ENCODE results near the gene ELP4. TPM values are rescaled to one million over a fixed set of nuclear protein-coding genes. Genes with fewer than 3 reads are reported as not detected.

ELP4 gene
- total RNA-seq, 1 donor from 2014 or later = 8.6 TPM

DNA sequence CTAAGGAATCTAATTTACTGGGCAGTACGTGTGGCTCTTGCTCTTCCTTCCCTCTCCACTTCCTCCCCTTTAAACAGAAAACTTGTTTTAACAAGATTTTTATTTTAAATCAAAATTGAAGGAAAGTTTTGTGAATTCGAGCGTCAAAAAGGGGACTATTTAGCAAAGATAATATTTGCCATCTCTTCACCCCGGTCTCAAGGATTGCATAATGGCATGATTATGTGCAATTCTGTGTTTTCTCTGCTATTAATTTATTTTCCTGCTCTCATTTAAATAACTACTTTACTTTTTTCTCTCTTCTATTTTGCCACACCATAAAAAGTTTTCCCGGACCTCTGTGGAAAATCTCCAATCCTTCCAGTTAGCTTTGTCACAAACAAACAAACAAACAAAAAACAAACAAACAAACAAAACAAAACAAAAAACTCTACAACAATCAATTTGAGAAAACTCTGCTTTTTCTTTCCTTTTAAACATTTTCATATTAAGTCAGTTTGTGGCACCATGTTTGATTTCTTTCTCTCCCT is 311.7 kb downstream of the ELP4 start:
- Mint-ChIP-seq H3K27me3 (ENCODE audit: low read depth) (peaks cover 78% of the 10 kb centered on the region), H3K36me3 (ENCODE audit: low read depth) (peaks cover 4% of the 10 kb centered on the region), H3K9me3 (ENCODE audit: low read depth) (no peaks in the 10 kb centered on the region), H3K27ac (ENCODE audit: unreplicated experiment) (no peak overlapping the region), H3K4me1 (ENCODE audit: low read depth) (peaks cover 11% of the 10 kb centered on the region), H3K4me3 (ENCODE audit: unreplicated experiment) (no peak overlapping the region)
- DNase-seq (ENCODE audit: low spot score) = no peak
- TF ChIP-seq, protein P1, sequence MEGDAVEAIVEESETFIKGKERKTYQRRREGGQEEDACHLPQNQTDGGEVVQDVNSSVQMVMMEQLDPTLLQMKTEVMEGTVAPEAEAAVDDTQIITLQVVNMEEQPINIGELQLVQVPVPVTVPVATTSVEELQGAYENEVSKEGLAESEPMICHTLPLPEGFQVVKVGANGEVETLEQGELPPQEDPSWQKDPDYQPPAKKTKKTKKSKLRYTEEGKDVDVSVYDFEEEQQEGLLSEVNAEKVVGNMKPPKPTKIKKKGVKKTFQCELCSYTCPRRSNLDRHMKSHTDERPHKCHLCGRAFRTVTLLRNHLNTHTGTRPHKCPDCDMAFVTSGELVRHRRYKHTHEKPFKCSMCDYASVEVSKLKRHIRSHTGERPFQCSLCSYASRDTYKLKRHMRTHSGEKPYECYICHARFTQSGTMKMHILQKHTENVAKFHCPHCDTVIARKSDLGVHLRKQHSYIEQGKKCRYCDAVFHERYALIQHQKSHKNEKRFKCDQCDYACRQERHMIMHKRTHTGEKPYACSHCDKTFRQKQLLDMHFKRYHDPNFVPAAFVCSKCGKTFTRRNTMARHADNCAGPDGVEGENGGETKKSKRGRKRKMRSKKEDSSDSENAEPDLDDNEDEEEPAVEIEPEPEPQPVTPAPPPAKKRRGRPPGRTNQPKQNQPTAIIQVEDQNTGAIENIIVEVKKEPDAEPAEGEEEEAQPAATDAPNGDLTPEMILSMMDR (IDR thresholded peaks at IDR 0.05) = no peak

GRCh38 chr11:31821766-31822165 is 312.2 kb downstream of the ELP4 start:
- Mint-ChIP-seq H3K36me3 (ENCODE audit: low read depth) (peaks cover 4% of the 10 kb centered on the region), H3K9me3 (ENCODE audit: low read depth) (no peaks in the 10 kb centered on the region)

GRCh38 chr11:31822175-31822926 is 312.8 kb downstream of the ELP4 start:
- Mint-ChIP-seq H3K4me1 (ENCODE audit: low read depth) (peaks cover 11% of the 10 kb centered on the region), H3K9me3 (ENCODE audit: low read depth) (no peaks in the 10 kb centered on the region), H3K36me3 (ENCODE audit: low read depth) (peaks cover 4% of the 10 kb centered on the region), H3K27me3 (ENCODE audit: low read depth) (peaks cover 80% of the 10 kb centered on the region), H3K4me3 (ENCODE audit: unreplicated experiment) (no peak overlapping the region), H3K27ac (ENCODE audit: unreplicated experiment) (no peak overlapping the region)
- no peak for DNase-seq (ENCODE audit: low spot score)
- TF ChIP-seq, protein P1 (IDR thresholded peaks at IDR 0.05) = no peak

More at GRCh38 chr11:31821766-31822165, 312.2 kb downstream of the ELP4 start:
- Mint-ChIP-seq H3K4me3 (ENCODE audit: unreplicated experiment) (no peak overlapping the region), H3K27me3 (ENCODE audit: low read depth) (peaks cover 82% of the 10 kb centered on the region), H3K27ac (ENCODE audit: unreplicated experiment) (no peak overlapping the region), H3K4me1 (ENCODE audit: low read depth) (peaks cover 13% of the 10 kb centered on the region)
- no peak for DNase-seq (ENCODE audit: low spot score)
- TF ChIP-seq, protein P1 (IDR thresholded peaks at IDR 0.05) = no peak

DNA sequence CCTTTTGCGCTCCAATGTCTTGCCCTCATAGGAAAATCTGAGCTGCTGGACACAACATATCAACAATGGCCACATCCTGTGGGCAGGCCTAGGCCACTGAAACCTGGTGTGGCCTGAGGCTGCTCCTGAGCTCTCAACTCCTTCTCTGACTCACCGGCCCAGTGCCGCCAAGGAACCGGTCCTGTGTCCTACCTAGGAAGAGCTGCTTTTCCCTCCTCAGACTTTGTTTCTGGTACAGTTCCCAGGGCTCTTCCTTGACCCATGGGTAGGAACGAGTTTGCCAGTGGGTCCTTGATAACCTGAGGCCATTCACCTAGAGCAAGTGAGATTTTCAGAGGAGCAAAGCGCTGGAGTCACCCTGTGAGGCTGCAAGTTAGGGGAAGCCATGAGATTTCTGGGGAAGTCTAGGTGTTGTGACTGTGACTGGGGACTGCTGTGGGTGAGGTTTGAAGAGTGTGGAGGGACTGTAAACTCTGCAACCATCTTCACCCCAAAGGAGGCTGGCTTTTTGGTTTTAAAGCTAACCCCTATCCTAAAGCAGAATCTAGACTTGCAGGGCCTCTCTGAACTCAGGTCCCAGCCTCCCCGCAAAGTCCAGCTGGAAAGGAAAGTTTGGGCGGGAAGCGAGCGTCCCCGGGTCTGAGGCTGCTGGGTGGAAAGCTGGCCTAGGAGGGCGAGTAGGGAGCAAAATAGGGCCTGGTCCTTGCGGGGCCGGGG is 313.5 kb downstream of the ELP4 start:
- Mint-ChIP-seq H3K27me3 (ENCODE audit: low read depth) (peaks cover 85% of the 10 kb centered on the region), H3K27ac (ENCODE audit: unreplicated experiment) (no peak overlapping the region), H3K4me1 (ENCODE audit: low read depth) (peaks cover 19% of the 10 kb centered on the region), H3K9me3 (ENCODE audit: low read depth) (no peaks in the 10 kb centered on the region), H3K36me3 (ENCODE audit: low read depth) (peaks cover 4% of the 10 kb centered on the region), H3K4me3 (ENCODE audit: unreplicated experiment) (no peak overlapping the region)
- DNase-seq (ENCODE audit: low spot score) = no peak
- TF ChIP-seq, protein P1 (IDR thresholded peaks at IDR 0.05) = no peak

GRCh38 chr11:31823644-31824331 is 314.2 kb downstream of the ELP4 start:
- H3K36me3 Mint-ChIP-seq (ENCODE audit: low read depth) = peaks cover 4% of the 10 kb centered on the region
- H3K27me3 Mint-ChIP-seq (ENCODE audit: low read depth) = peaks cover 81% of the 10 kb centered on the region
- no peak for DNase-seq (ENCODE audit: low spot score)
- no peak overlapping the region for H3K4me3 Mint-ChIP-seq (ENCODE audit: unreplicated experiment)
- H3K27ac Mint-ChIP-seq (ENCODE audit: unreplicated experiment) = no peak overlapping the region
- H3K9me3 Mint-ChIP-seq (ENCODE audit: low read depth) = no peaks in the 10 kb centered on the region
- TF ChIP-seq, protein P1 (IDR thresholded peaks at IDR 0.05) = no peak
- H3K4me1 Mint-ChIP-seq (ENCODE audit: low read depth) = peaks cover 20% of the 10 kb centered on the region
